GM21360 (cell line): ENCODE results near the gene RNF150.
"Not testable (repeated sequence)": the region's sequence is repeated elsewhere in the genome, so short reads cannot be mapped to it uniquely, and the experiment has no call there.

Experiments
- ATAC-seq: cut with Tn5 transposase; IDR thresholded peaks from one replicate; pipeline ENCODE4 v1.9.1; 2021; ENCODE audit warnings: mild to moderate bottlenecking, moderate library complexity; ENCODE audit not compliant: unreplicated experiment

RNF150 gene

DNA sequence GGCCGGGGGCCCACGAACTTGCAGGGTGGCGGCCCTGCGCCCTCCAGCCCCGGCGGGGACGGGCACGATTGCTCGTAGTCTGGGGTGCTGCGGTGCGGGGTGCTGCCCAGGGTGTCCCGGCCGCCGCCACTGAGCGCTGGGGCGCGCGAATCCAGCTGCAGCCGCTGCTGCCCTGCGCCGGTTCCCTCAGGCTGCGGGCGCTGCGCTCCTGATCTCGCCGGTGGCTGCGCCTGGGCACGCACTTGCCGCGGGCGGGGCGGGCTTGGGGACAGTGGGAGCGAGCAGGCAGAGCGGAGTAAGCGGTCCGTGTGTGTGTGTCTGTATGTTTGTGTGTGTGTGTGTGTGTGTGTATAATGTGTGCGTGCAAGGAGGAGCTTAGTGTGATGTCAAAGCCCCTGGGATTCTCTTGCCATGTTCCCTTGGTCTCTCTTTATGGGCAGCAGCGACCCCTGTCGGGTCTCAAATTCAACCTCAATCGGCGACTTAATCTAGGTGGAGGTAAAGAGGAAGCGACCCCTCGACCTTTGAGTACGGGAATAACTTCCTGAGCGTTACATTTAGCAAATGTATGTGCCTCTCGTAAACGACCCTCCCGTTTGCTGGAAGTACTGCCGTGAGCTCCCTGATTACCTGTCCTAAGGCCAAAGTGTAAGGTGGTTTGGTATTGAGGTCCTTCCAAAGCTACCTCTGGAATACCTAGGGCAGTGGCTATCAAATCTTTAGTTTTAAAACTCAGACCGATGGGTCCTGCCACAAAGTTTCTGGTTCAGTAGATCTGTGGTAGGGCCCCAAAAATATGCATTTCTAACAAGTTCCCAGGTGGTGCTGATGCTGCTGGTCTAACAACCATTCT, at the start of gene RNF150:
Gene RNF150 (minus strand): TSS at position 324 of the 853 bp plus-strand sequence.
- peak; percentile 51 for ATAC-seq

DNA sequence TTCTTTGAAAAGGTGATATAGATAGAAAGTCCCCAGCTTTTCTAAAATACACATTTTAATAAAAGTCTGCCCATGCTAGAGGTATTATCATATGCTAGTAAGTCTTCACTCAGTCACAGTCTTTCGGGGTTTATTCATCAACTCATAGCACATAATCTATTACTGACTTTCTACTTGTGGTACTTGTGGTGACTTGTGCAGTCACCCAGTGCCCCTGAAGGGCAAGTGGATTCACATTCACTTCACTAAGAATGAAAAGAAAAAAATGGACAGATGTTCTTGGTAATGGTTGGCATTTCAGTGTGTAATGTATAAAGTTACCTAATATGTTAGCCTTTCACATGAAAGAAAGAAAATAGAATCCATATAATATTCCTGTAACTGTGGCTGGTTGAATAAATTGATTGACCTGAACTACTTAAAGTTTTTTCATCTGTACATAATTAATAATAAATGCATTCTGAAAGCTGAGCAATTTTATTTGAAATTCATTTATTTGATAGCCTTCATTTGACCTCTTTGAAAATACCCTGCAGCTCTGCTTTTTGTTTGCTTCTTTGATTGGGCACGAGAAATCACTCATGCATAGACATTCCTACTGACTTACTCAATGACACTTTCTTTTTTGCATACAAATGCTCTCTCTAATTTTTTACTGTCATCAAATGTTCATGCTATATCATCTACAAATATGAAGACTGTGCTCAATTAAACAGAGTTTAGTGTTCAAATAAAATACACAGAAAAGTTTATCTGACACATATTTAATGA, 47.9 kb upstream of the RNF150 start:
- ATAC-seq, result no peak

DNA sequence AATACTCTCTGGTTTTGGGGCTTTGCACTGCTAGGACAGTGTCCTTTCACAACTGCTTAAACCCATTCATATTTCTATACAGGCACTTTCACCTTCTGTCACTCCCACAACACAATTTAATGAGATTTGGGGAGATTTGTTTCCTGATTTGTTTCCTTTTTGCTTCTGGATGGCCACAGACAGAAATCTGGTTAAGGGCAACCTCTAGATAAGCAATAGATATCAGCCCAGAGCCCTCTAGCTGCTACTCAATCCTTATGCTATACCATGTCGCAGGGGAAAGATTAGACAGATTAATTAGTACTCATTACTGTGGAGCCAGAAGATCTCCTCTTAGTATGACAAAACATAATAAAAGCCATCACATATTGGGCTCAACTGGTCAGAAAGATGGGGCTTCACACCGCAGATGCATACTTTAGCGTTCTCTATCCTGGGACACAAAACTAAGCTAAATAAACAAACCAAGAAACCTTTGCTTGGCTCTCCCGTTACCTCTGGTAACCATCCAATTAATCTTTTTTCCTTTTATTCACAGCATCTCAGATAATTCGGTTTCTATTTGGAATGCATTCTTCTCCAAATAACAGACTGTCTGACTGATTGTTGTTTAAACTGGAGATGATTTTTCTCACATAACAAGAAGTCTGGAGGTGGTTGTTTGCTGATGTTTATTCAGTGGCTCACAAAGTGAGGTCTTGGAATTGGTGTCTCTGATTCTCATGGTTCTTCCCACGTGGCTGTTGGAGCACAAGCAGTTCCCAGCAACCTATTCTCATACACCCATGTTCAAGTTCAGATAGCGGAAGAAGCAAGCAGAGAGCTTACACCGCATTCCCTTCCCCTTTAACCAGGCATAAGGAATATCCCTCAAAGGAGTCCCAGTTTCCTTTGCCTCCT, 46.5 kb upstream of the RNF150 start:
- no peak for ATAC-seq

DNA sequence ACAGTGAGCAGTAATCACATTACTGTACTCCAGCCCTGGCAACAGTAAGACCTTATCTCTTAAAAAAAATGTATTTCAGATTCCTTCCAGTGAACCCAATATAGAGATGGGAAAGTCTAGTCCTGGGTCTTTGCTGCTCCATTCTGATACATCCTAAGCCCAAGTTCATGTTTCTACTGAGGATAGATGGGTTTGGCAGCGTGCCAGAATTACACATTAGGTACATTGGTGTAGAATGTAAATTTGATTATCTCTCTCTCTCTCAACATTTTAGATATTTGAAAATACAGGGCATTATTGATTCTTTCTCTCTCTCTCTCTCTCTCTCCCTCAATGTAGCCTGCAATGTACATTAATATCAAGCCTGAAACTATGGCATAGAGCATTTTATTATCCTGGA, 43.9 kb upstream of the RNF150 start:
- ATAC-seq, result no peak

DNA sequence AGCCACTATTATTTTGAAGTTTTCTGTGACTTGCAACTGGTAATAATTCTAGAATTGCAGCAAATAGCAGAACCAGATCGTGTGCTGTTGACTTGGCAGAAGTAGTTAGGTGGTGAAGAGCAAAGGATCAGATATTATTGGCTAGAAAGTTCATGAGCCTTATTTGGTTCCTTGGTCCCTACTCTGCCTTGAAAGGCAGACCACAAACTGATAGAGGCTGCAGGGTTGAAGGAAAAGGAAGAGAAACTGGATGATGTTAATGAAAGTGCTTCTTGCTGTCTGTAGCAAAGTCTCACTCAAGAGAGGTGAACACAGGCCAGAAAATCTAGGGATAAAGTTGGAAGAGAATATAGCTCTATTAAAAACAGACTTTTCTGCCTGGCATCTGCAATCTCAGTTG, 41.2 kb upstream of the RNF150 start:
- ATAC-seq, result peak; percentile 76

DNA sequence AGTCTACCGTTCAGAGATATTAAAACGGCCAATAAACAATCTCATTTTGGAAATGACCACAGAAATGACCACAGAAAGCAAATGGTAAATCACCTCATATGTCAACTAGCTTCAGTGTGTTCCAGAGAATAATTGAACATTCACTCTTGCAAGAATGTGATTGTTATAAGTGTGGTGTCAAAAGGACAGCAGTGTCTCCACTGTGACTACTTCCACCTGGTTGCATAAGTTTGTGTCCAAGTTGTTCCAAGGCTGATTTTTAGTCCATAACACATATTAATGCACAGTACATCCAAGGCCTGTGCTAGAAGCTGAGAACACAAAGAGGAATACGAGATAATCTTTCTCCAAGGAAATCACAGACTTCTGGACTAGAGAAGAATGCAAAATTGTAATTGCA, 37.4 kb upstream of the RNF150 start:
- no peak for ATAC-seq

DNA sequence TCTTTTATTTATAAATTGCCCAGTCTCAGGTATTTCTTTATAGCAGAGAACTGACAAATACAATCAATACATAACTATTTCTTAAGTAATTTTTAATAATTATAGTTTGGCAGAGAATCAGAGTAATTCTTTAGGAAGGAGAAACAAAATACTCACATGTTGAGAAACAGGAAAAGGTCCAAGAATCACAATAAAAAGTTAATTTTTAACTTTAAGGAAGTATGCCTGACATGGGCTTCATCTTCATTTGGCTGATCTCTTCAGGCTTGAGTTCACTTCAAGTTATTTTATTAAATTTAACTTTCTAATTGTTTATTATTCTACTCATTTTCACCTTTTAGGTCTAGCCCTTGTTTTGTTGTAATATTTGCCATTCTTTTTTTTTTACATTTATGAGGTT, 36.1 kb upstream of the RNF150 start:
- no peak for ATAC-seq

DNA sequence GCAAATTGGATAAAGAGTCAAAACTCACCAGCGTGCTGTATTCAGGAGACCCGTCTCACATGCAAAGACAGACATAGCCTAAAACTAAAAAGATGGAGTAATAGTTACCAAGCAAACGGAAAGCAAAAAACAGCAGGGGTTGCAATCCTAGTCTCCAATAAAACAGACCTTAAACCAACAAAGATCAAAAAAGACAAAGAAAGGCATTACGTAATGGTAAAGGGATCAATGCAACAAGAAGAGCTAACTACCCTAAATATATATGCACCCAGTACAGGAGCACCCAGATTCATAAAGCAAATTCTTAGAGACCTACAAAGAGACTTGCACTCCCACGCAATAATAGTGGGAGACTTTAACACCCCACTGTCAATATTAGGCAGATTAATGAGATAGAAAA, 31.7 kb upstream of the RNF150 start:
- ATAC-seq, result not testable (repeated sequence)

DNA sequence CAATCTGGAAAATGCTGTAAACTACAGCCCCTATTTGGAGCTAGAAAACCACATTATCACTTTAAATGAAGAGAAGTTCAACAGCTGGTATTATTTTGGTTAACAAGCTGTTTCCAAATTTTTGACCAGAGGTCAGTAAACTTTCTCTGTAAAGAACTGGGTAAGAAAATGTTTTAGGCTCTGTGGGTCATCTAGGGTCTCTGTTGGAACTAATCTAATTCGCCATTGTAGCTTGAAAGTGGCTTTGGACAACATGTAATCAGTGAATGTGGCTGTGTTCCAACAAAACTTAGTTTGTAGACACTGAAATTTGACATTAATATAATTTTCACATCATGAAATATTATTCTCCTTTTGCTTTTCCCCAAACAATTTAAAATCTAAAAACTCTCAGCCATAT, 25.8 kb upstream of the RNF150 start:
- ATAC-seq, result no peak

DNA sequence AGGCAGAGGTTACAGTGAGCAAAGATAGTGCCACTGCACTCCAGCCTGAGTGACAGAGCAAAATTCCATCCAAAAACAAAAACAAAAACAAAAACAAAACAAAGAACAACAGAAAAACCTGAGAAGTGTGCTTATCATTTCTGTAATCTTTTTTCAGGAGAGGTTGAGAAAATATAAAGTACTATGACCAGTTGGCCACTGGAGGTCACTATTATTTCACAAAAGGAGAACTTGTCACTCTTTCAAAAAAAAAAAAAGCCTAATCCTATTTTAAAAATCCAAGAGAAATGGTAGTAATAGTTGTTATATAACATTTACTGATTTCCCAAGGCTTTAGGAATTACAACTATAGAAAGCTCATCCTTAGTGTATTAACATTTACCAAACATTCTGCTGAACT, 24.9 kb upstream of the RNF150 start:
- no peak for ATAC-seq

DNA sequence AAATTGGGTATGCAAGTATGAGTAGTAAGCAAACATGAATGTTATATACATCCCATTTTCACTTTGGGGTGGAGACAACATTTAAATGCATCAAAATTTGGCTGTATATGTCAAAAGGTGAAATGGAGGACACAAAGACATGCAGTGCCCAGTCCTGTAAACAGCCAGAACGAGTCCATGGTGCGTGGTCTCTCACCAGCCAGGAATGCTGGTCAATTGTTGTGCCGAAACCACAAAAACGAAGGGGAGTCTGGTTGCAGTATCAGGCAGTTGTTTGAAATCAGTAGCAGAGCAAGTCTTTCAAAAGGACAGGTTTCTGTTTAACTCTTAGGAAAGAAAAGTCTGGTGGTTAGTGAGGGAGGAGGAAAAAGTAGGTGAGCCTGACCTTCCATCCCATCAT, 22.3 kb upstream of the RNF150 start:
- no peak for ATAC-seq

DNA sequence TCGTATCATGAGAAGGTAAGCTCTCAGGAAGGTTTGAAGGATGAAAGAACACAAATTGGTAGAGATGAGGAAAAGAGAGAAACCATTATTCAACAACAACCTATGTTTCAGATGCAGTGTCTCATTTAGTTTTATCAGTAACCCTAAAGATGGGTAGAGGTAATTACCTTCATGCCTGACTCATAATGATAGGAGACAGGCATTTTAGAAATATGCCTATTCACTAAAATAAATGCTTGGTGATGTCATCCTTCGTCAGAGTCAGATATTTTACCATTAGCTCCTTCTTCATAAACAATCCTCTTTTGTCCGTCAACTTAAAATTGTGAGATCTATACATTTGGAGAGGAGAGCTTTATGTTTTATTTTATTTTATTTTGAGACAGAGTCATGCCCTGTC, 21.5 kb upstream of the RNF150 start:
- ATAC-seq, result no peak

DNA sequence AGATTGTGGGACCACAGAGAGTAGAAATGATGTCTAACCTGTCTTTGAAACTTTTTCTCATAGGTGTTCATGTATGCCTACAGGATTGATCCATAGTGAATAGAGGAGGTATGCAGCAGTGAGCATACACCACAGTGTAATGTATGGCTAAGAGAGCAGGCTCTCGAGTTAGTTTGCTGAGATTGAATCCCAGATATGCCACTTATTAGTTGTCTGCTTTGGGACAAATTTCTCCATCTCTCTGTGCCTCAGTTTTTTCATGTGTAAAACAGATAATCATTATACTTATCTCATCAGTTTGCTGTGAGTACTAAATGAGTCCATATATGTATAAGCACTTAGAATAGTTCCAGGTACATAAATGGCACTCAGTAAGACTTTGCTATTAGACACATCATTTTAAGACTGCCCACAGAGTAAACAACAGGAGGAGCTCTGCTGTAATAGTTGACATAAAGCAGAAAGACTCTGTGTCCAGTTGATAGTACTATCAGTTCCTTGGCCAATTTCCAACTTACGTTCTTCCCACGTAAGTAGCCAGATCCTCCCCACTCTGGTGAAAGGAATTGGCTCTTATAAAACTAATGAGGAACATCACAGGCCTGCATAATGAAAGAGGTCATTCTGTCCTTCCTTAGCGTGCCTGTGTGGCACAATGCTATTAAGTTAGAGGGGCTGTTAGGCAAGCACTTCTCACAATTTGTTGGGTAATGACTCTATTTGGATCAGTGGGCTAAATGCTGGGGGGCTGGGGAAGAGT, 20.7 kb upstream of the RNF150 start:
- ATAC-seq, result no peak

DNA sequence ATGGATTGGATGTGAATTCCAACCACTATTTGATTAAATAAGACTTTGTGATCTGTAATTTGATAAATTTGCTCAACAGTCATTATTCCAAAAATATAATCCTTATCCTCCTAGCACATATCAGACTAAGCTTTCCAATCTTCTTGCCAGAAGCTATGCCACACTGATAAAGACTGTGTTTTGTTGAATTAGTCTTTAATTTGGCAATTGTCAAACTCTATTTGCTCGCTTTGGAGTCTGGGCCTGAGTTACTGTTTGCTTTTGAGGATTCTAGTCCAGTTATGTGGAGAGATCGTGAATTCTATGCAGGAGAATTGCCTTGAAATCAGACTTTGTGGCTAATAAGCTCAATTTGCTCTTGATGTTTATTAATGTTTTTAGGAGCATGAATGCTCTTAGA, 10.9 kb upstream of the RNF150 start:
- ATAC-seq, result no peak

DNA sequence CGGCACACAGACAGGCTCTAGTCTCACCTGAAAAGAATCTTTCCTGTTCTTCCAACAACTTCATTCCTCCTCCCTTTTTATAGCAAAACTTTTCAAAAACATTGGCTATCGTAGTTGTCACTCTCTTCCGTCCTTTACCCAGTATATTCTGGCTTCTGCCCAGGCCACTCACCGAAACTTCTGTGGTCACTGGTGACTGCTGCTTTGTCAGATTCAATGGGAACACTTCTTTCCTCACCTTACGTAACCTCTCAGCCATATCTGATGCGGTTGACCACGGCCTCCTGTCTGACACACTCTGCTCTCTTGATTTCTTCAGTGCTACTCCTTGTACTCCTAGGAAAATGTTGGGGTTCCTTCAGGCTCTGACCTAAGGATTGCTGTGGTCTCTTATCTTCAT, 9.2 kb upstream of the RNF150 start:
- no peak for ATAC-seq

DNA sequence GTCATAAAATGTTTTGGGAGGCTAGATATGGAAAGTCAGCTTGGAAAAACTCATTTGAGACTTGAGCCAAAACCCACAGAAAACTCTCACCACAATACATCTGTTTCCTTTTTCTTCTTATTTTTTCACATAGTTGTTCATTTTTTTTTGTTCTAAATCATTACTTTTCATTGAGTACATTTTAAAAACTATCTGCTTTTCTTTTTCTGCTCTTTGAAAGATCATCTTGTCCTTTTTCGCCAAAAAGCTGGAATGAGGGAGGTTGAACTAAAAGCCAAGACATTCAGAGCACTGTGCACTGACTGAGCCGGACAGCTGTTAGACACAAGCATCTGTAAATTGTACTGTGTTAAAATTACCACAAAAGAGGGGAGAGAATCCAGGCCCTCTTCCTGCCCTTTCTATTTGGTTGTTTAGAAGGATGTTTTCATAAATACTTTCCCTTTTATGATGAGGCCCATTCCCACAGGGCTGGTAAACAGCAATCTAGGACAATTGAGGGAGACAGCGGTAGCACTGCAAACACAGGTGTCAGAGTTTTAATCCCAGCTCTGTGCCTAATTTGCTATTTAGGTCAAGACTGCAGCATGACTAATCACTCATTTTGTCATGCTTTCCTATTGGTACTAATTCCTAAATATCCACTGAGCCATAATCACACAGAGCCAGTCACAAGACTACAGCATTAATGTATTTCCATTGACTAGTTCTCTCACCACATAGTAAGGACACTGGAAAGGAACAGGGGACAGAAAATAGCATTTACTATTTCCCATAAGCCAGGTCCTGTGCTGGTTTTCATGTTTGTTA, 7.3 kb upstream of the RNF150 start:
- no peak for ATAC-seq

DNA sequence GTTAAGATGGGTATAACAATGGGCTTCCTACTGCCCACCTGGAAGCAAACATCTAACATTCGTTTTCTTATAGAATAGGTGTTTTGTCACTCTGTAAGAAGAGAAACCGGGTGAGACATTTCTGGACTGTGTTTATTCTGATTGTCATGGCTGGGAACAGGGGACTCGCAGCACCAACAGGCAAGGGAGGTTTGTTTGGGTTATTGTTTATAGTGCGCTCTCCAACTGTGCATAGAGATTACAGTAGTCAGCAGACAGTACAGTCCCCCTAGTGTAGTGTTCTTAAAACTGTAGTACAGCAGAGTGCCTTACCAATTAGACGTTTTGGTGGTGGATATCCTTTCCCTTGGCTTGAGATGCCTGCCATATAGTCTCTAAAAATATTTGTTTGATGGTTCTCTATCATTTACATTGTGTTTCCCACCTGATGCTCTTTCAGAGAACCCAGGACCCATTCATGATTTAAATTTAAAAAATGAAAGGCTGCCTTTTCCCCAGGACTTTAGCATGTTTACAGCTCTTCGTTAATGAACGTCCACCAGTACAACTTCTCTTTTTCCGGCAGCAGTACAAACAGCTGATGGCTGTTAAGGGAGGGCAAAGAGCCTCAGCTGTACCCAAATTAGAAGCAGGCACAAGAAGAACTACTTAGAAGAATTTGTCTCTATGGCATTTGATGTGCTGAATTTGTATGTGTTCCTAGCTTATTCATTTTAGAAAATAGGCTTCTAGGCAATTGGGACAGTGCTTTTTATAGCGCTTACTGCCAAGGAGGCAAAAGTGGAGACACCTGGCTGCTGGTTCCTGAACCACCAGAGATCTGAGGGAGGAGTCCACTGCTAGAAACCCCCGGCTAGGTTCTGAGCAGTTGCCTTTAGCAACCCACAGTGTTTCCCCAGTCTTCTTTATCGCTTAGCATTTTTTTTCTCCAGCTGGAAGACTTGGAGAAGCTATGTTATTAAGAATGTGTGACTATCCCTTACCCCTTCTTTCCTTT, 1.0 kb upstream of the RNF150 start:
- ATAC-seq, result no peak

DNA sequence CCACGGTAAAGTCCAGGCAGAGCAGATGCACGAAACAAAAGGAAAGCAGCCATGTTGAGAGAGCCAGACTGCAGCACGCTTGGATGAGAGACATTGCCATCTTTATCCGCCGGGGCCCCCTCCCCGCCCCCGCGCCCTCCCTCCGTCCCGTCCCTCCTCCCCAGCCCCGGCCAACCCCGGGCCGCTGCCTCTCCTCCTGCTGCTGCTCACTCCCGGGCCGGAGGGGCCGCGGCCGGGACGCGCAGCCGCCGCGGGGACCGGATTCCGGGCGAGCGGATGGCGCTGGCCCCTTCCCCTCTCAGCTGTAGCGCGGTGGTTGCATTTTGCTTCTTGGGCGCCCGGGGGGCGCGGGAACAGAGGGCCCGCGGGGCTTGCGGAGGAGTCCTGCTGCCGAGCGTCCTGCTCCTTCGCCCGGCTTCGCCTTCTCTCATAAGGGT, 542 bp downstream of the RNF150 start:
- ATAC-seq, result peak; percentile 26
